Mucosa of rectum (tissue), 2 donors: ENCODE data around the gene MINK1.
"Not testable (repeated sequence)": the region's sequence is repeated elsewhere in the genome, so short reads cannot be mapped to it uniquely, and the experiment has no call there.

ENCODE experiments used
- H3K27ac ChIP-seq, 2 donors: one replicate each; pipeline ENCODE4 v1.7.0; 2013; ENCODE audit warnings: inconsistent platforms in 2 of 2, low read depth in 2 of 2, low read length in 2 of 2
- H3K27me3 ChIP-seq, 2 donors: one replicate each; pipeline ENCODE4 v1.7.0; 2013; ENCODE audit warnings: low read length in 2 of 2; ENCODE audit not compliant: control insufficient read depth in 2 of 2, insufficient read depth in 2 of 2
- H3K36me3 ChIP-seq, 2 donors: one replicate each; pipeline ENCODE4 v1.7.0; 2013; ENCODE audit warnings: low read length in 2 of 2; ENCODE audit not compliant: control insufficient read depth in 2 of 2, insufficient read depth in 2 of 2
- H3K4me1 ChIP-seq, 2 donors: one replicate each; pipeline ENCODE4 v1.7.0; 2013; ENCODE audit warnings: low read length in 2 of 2, mild to moderate bottlenecking in 1 of 2; ENCODE audit not compliant: control insufficient read depth in 2 of 2, insufficient read depth in 2 of 2
- H3K4me3 ChIP-seq, 2 donors: one replicate each; pipeline ENCODE4 v1.7.0; 2013; ENCODE audit warnings: low read length in 2 of 2
- H3K9ac ChIP-seq, 2 donors: one replicate each; pipeline ENCODE4 v1.7.0; 2013; ENCODE audit warnings: low read length in 2 of 2, low read depth in 1 of 2, mild to moderate bottlenecking in 1 of 2
- H3K9me3 ChIP-seq, 2 donors: one replicate each; pipeline ENCODE4 v1.7.0; 2013; ENCODE audit warnings: low read length in 2 of 2; ENCODE audit not compliant: control insufficient read depth in 2 of 2
- donor health status: healthy.
- donor health status: Normal muscosa, but diverticular disease.

MINK1 gene

GRCh38 chr17:4926577-4927335, 93.6 kb downstream of the MINK1 start:
- H3K9me3 ChIP-seq, H3K27me3 ChIP-seq, H3K36me3 ChIP-seq, H3K9ac ChIP-seq, H3K4me3 ChIP-seq, H3K4me1 ChIP-seq, H3K27ac ChIP-seq: not testable (repeated sequence)

GRCh38 chr17:4928881-4929280, 95.7 kb downstream of the MINK1 start:
- Histone ChIP-seq H3K4me1 (peaks cover under 1% of the 10 kb centered on the region in 2 donors), H3K9ac (no peak overlapping the region), H3K27ac (no peak overlapping the region), H3K27me3 (no peaks in the 10 kb centered on the region), H3K36me3 (no peaks in the 10 kb centered on the region), H3K9me3 (no peaks in the 10 kb centered on the region), H3K4me3 (no peak overlapping the region)

- Histone ChIP-seq H3K27ac (no peak within 1 kb of the TSS), H3K27me3 (no peaks in the 10 kb centered on the region), H3K4me3 (no peak within 1 kb of the TSS), H3K9ac (no peak within 1 kb of the TSS), H3K36me3 (peaks cover 3 to 10% of the 10 kb centered on the region in 2 donors), H3K9me3 (no peaks in the 10 kb centered on the region), H3K4me1 (peaks cover 7 to 9% of the 10 kb centered on the region in 2 donors)
These were observed 98.8 kb downstream of the MINK1 start, which contains the start of gene GP1BA for GRCh38 chr17:4931963-4932362. TSS of gene GP1BA (plus strand) at chr17:4932277. CDS start at chr17:4932605, 328 bp downstream.

- peaks cover 7 to 9% of the 10 kb centered on the region in 2 donors for H3K4me1 ChIP-seq
- peaks cover 10 to 16% of the 10 kb centered on the region in 2 donors for H3K36me3 ChIP-seq
- H3K4me3 ChIP-seq = no peak overlapping the region
- no peak overlapping the region for H3K9ac ChIP-seq
- H3K9me3 ChIP-seq = no peaks in the 10 kb centered on the region
- H3K27me3 ChIP-seq = no peaks in the 10 kb centered on the region
- H3K27ac ChIP-seq = no peak overlapping the region
These were observed 99.6 kb downstream of the MINK1 start for GRCh38 chr17:4932756-4933155.

- Histone ChIP-seq H3K9ac (peak overlapping the region in 1 of 2 donors; percentile 41), H3K9me3 (no peaks in the 10 kb centered on the region), H3K27me3 (no peaks in the 10 kb centered on the region), H3K4me1 (peaks cover 14 to 16% of the 10 kb centered on the region in 2 donors), H3K27ac (no peak overlapping the region), H3K36me3 (peaks cover 16 to 24% of the 10 kb centered on the region in 2 donors), H3K4me3 (peak overlapping the region in 1 of 2 donors; percentile 22)
These were observed 100.5 kb downstream of the MINK1 start for GRCh38 chr17:4933646-4934045.

GRCh38 chr17:4934173-4934979, 101.2 kb downstream of the MINK1 start:
- Histone ChIP-seq H3K27ac (no peak overlapping the region), H3K27me3 (no peaks in the 10 kb centered on the region), H3K4me1 (peaks cover 21 to 23% of the 10 kb centered on the region in 2 donors), H3K4me3 (peak overlapping the region; percentile 22), H3K36me3 (peaks cover 16 to 24% of the 10 kb centered on the region in 2 donors), H3K9ac (peak overlapping the region in 1 of 2 donors; percentile 41), H3K9me3 (no peaks in the 10 kb centered on the region)

- peaks cover 22 to 23% of the 10 kb centered on the region in 2 donors for H3K4me1 ChIP-seq
- H3K27me3 ChIP-seq = no peaks in the 10 kb centered on the region
- H3K9me3 ChIP-seq = no peaks in the 10 kb centered on the region
- H3K4me3 ChIP-seq = no peak overlapping the region
- H3K27ac ChIP-seq = no peak overlapping the region
- H3K9ac ChIP-seq = no peak overlapping the region
- H3K36me3 ChIP-seq = peaks cover 16 to 24% of the 10 kb centered on the region in 2 donors
These were observed 102.5 kb downstream of the MINK1 start for GRCh38 chr17:4935650-4936049.

- H3K4me1 ChIP-seq = peaks cover 29 to 30% of the 10 kb centered on the region in 2 donors
- no peak overlapping the region for H3K9ac ChIP-seq
- peaks cover 16 to 24% of the 10 kb centered on the region in 2 donors for H3K36me3 ChIP-seq
- no peaks in the 10 kb centered on the region for H3K9me3 ChIP-seq
- no peak overlapping the region for H3K27ac ChIP-seq
- no peak overlapping the region for H3K4me3 ChIP-seq
- no peaks in the 10 kb centered on the region for H3K27me3 ChIP-seq
These were observed 103.3 kb downstream of the MINK1 start for GRCh38 chr17:4936436-4936835.

- Histone ChIP-seq H3K4me3 (no peak overlapping the region), H3K9me3 (no peaks in the 10 kb centered on the region), H3K27ac (no peak overlapping the region), H3K27me3 (no peaks in the 10 kb centered on the region), H3K36me3 (peaks cover 23 to 26% of the 10 kb centered on the region in 2 donors), H3K4me1 (peaks cover 32% of the 10 kb centered on the region in 2 donors), H3K9ac (no peak overlapping the region)
These were observed 104.4 kb downstream of the MINK1 start for GRCh38 chr17:4937553-4937952.

- no peaks in the 10 kb centered on the region for H3K9me3 ChIP-seq
- H3K27ac ChIP-seq = peak overlapping the region in 1 of 2 donors; percentile 89
- no peaks in the 10 kb centered on the region for H3K27me3 ChIP-seq
- peaks cover 27 to 32% of the 10 kb centered on the region in 2 donors for H3K36me3 ChIP-seq
- peaks cover 32% of the 10 kb centered on the region in 2 donors for H3K4me1 ChIP-seq
- H3K9ac ChIP-seq = peak overlapping the region in 1 of 2 donors; percentile 92
- peak overlapping the region; percentile 79 to 87 for H3K4me3 ChIP-seq
These were observed 104.9 kb downstream of the MINK1 start for GRCh38 chr17:4938069-4938491.
